ENCODE measurements around the gene TMEM260. TPM values are rescaled to one million over a fixed set of nuclear protein-coding genes. Genes with fewer than 3 reads are reported as not detected.

The TMEM260 gene
- polyA plus RNA-seq, 3 donors = 7.5 to 8.8 (median 8.3) TPM

DNA sequence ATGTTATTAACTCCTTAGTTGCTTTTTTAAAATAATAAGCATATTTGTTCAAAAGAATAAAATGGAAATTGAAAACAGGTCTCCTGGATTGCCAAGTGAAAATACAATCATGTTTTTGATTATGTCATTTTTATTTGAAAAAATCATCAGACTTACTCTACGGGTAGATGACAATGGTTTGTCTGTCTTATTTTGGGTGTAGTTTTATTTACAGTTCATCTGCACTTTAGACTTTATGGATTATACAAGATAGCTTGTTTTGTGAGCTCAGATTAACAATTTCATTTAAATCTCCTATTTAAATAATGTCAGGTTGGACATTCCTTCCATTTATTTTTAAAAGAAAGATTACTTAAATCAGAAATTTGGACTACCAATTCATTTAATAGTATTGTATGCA is 14.8 kb downstream of the TMEM260 start:
- Histone ChIP-seq H3K79me2 (ENCODE audit: insufficient read depth, low read length) (no peaks in the 10 kb centered on the region), H3K36me3 (replicated peaks in 1 of 2; ENCODE audit: control insufficient read depth in 1 of 2, insufficient read depth in 2 of 2, low read length in 2 of 2) (peaks cover 26 to 67% of the 10 kb centered on the region in 2 donors), H2AFZ (ENCODE audit: insufficient read depth, low read depth, low read length, poor library complexity, severe bottlenecking) (no peak overlapping the region), H3K27me3 (ENCODE audit: control insufficient read depth in 2 of 2, insufficient read depth in 2 of 2, low read length in 2 of 2) (no peaks in the 10 kb centered on the region), H3K4me1 (ENCODE audit: control insufficient read depth in 1 of 2, insufficient read depth in 2 of 2, low read length in 2 of 2) (no peaks in the 10 kb centered on the region), H3K9me3 (replicated peaks in 1 of 2; ENCODE audit: control insufficient read depth in 1 of 2, insufficient read depth in 1 of 2, low read length in 2 of 2) (no peaks in the 10 kb centered on the region), H3K4me3 (replicated peaks in 1 of 3; ENCODE audit: low read depth in 2 of 3, low read length in 3 of 3) (no peak overlapping the region), H4K20me1 (ENCODE audit: insufficient read depth, low read length) (no peaks in the 10 kb centered on the region), H3K9ac (ENCODE audit: insufficient read depth, low read length, poor library complexity, severe bottlenecking) (no peak overlapping the region), H3K4me2 (replicated peaks; ENCODE audit: extremely low read depth, low read length, poor library complexity, severe bottlenecking) (no peak overlapping the region), H3K27ac (ENCODE audit: low read depth in 1 of 2, low read length in 2 of 2) (no peak overlapping the region)
- intact Hi-C loops (cut with micrococcal nuclease) = loop anchor here in 1 of 2 donors (10.0 kb wide), 1 partner anchor 1410 kb away; no protein-coding TSS in a partner anchor
- Mint-ChIP-seq H3K36me3 (peaks cover 42 to 52% of the 10 kb centered on the region in 2 donors), H3K27me3 (ENCODE audit: low read depth in 3 of 3) (no peaks in the 10 kb centered on the region), H3K4me3 (no peak overlapping the region), H3K9me3 (no peaks in the 10 kb centered on the region), H3K4me1 (no peaks in the 10 kb centered on the region), H3K27ac (no peak overlapping the region)
- no CpG with 5 or more reads among the region's 1 CpG for whole genome bisulfite sequencing (ENCODE audit: insufficient coverage)
- TF ChIP-seq, protein P1, sequence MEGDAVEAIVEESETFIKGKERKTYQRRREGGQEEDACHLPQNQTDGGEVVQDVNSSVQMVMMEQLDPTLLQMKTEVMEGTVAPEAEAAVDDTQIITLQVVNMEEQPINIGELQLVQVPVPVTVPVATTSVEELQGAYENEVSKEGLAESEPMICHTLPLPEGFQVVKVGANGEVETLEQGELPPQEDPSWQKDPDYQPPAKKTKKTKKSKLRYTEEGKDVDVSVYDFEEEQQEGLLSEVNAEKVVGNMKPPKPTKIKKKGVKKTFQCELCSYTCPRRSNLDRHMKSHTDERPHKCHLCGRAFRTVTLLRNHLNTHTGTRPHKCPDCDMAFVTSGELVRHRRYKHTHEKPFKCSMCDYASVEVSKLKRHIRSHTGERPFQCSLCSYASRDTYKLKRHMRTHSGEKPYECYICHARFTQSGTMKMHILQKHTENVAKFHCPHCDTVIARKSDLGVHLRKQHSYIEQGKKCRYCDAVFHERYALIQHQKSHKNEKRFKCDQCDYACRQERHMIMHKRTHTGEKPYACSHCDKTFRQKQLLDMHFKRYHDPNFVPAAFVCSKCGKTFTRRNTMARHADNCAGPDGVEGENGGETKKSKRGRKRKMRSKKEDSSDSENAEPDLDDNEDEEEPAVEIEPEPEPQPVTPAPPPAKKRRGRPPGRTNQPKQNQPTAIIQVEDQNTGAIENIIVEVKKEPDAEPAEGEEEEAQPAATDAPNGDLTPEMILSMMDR (IDR thresholded peaks at IDR 0.05) = no peak
- DNase-seq = no peak

DNA sequence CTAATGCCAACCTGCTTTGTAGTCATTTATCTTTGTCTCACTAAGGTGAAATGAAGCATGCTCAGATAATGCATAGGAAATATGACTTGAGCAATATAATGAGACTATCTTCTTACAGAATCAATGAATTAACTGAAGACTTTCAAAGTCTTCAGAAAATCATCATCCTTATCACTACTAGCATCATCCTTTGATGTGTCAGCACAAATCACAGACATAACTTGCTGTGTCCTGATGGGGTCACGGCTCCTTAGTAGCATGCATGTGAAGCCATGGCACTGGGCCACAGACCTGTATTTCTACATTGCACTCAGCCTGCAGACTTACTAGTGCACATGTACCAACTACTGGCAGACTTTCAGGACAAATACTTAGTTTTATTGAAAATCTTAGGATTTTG is 18.9 kb downstream of the TMEM260 start:
- Mint-ChIP-seq H3K4me3 (no peak overlapping the region), H3K4me1 (no peaks in the 10 kb centered on the region), H3K27me3 (ENCODE audit: low read depth in 3 of 3) (peaks cover 0 to 2% (median 0%) of the 10 kb centered on the region in 3 donors), H3K9me3 (no peaks in the 10 kb centered on the region), H3K27ac (no peak overlapping the region), H3K36me3 (peaks cover 36 to 37% of the 10 kb centered on the region in 2 donors)
- no peaks in the 10 kb centered on the region for H3K79me2 ChIP-seq (ENCODE audit: insufficient read depth, low read length)
- H3K9me3 ChIP-seq (replicated peaks in 1 of 2; ENCODE audit: control insufficient read depth in 1 of 2, insufficient read depth in 1 of 2, low read length in 2 of 2) = no peaks in the 10 kb centered on the region
- no peaks in the 10 kb centered on the region for H3K27me3 ChIP-seq (ENCODE audit: control insufficient read depth in 2 of 2, insufficient read depth in 2 of 2, low read length in 2 of 2)
- no peak overlapping the region for H3K9ac ChIP-seq (ENCODE audit: insufficient read depth, low read length, poor library complexity, severe bottlenecking)
- intact Hi-C loops (cut with micrococcal nuclease) = loop anchor here in 1 of 2 donors (10.0 kb wide), 1 partner anchor 1414 kb away; no protein-coding TSS in a partner anchor
- H3K4me3 ChIP-seq (replicated peaks in 1 of 3; ENCODE audit: low read depth in 2 of 3, low read length in 3 of 3) = no peak overlapping the region
- no peaks in the 10 kb centered on the region for H4K20me1 ChIP-seq (ENCODE audit: insufficient read depth, low read length)
- H3K4me1 ChIP-seq (ENCODE audit: control insufficient read depth in 1 of 2, insufficient read depth in 2 of 2, low read length in 2 of 2) = no peaks in the 10 kb centered on the region
- H2AFZ ChIP-seq (ENCODE audit: insufficient read depth, low read depth, low read length, poor library complexity, severe bottlenecking) = no peak overlapping the region
- DNase-seq = no peak
- H3K36me3 ChIP-seq (replicated peaks in 1 of 2; ENCODE audit: control insufficient read depth in 1 of 2, insufficient read depth in 2 of 2, low read length in 2 of 2) = peaks cover 15 to 44% of the 10 kb centered on the region in 2 donors
- H3K4me2 ChIP-seq (replicated peaks; ENCODE audit: extremely low read depth, low read length, poor library complexity, severe bottlenecking) = no peak overlapping the region
- no peak overlapping the region for H3K27ac ChIP-seq (ENCODE audit: low read depth in 1 of 2, low read length in 2 of 2)
- no CpG with 5 or more reads among the region's 1 CpG for WGBS (ENCODE audit: insufficient coverage)
- TF ChIP-seq, protein P1 (IDR thresholded peaks at IDR 0.05) = no peak

Data from CD14-positive monocyte (primary cell).